RKO (cell line): ENCODE results near the gene PROSER3.
"Not testable (repeated sequence)": the region's sequence is repeated elsewhere in the genome, so short reads cannot be mapped to it uniquely, and the experiment has no call there.

Experiments used
- DNase-seq: peaks from one replicate; pipeline ENCODE4 v3.0.0-alpha.2; 2016; ENCODE audit warnings: low spot score

PROSER3 gene

GRCh38 chr19:35792312-35792711 is 34.3 kb downstream of the PROSER3 start:
- DNase-seq = no peak

- no peak for DNase-seq
Measured at GRCh38 chr19:35792888-35793287, 34.9 kb downstream of the PROSER3 start.

GRCh38 chr19:35793381-35794165 is 35.6 kb downstream of the PROSER3 start:
- no peak for DNase-seq

- DNase-seq = not testable (repeated sequence)
Measured at GRCh38 chr19:35795564-35795963, 37.6 kb downstream of the PROSER3 start.

- no peak for DNase-seq
Measured at GRCh38 chr19:35796645-35797542, 38.9 kb downstream of the PROSER3 start.

GRCh38 chr19:35797663-35798062 is 39.7 kb downstream of the PROSER3 start:
- DNase-seq = no peak

- DNase-seq = no peak
Measured at GRCh38 chr19:35801828-35802227, 43.9 kb downstream of the PROSER3 start.

GRCh38 chr19:35805526-35806102 is 47.6 kb downstream of the PROSER3 start:
- no peak for DNase-seq

- DNase-seq = no peak
Measured at GRCh38 chr19:35806597-35806996, 48.6 kb downstream of the PROSER3 start.

- DNase-seq = no peak
Measured at GRCh38 chr19:35807633-35808032, 49.7 kb downstream of the PROSER3 start.

GRCh38 chr19:35811317-35812219 is 53.6 kb downstream of the PROSER3 start:
- DNase-seq = no peak

- DNase-seq = no peak
Measured at GRCh38 chr19:35812220-35813042, 54.5 kb downstream of the PROSER3 start, which contains the start of gene PRODH2. Gene PRODH2 (minus strand): TSS chr19:35812845. CDS start chr19:35812805, 40 bp downstream.

GRCh38 chr19:35813043-35813890 is 55.3 kb downstream of the PROSER3 start:
- no peak for DNase-seq

- DNase-seq = no peak
Measured at GRCh38 chr19:35816262-35816661, 58.3 kb downstream of the PROSER3 start.

- DNase-seq = no peak
Measured at GRCh38 chr19:35816846-35817245, 58.9 kb downstream of the PROSER3 start.

GRCh38 chr19:35818445-35818844 is 60.5 kb downstream of the PROSER3 start:
- DNase-seq = no peak
